ENCODE data around the gene MARK2.

Gene MARK2

GRCh38 chr11:63939397-63939891 is 100.5 kb downstream of the MARK2 start:
- Histone ChIP-seq H3K4me2 (ENCODE audit: low read length) (peak overlapping the region; percentile 82), H3K9me3 (ENCODE audit: control insufficient read depth, low read length) (no peaks in the 10 kb centered on the region), H3K27me3 (ENCODE audit: control insufficient read depth, insufficient read depth, low read length) (no peaks in the 10 kb centered on the region), H3K9ac (peak overlapping the region; percentile 37), H3K27ac (peak overlapping the region; percentile 56), H3K4me1 (peaks cover 3% of the 10 kb centered on the region), H2AFZ (peak overlapping the region; percentile 53), H3K79me2 (peaks cover 3% of the 10 kb centered on the region), H3K36me3 (ENCODE audit: control insufficient read depth, insufficient read depth, low read length) (no peaks in the 10 kb centered on the region), H3K4me3 (ENCODE audit: low read depth, low read length) (peak overlapping the region; percentile 62)
- no peak for TF ChIP-seq CTCF (IDR thresholded peaks at IDR 0.05)

GRCh38 chr11:63940786-63941185 is 101.9 kb downstream of the MARK2 start:
- no peaks in the 10 kb centered on the region for H3K27me3 ChIP-seq (ENCODE audit: control insufficient read depth, insufficient read depth, low read length)
- peaks cover 3% of the 10 kb centered on the region for H3K79me2 ChIP-seq
- H3K4me2 ChIP-seq (ENCODE audit: low read length): peak overlapping the region; percentile 55
- no peak overlapping the region for H3K9ac ChIP-seq
- no peaks in the 10 kb centered on the region for H3K9me3 ChIP-seq (ENCODE audit: control insufficient read depth, low read length)
- H2AFZ ChIP-seq: no peak overlapping the region
- peaks cover 9% of the 10 kb centered on the region for H3K4me1 ChIP-seq
- peak overlapping the region; percentile 19 for H3K27ac ChIP-seq
- H3K4me3 ChIP-seq (ENCODE audit: low read depth, low read length): peak overlapping the region; percentile 11
- TF ChIP-seq CTCF (IDR thresholded peaks at IDR 0.05): no peak
- H3K36me3 ChIP-seq (ENCODE audit: control insufficient read depth, insufficient read depth, low read length): no peaks in the 10 kb centered on the region

DNA sequence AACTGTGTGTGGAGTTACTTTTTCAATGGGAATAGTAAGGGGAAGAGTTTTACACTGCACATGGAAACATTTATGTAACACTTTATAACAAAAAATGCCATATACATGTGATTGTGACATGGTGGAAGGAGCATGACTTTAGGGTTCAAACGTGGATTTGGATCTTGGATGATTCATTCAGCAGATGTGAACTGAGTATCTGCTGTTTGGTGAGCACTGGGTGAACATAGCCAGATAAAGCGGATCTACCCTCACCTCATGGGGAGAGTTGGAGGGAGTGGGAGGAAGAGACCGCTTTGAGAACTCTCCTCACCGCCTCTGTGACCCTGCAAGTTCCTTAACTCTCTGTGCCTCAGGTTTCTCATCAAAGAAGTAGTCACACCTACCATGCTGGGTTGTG is 103.0 kb downstream of the MARK2 start:
- Histone ChIP-seq H3K27ac (no peak overlapping the region), H2AFZ (no peak overlapping the region), H3K4me1 (peaks cover 9% of the 10 kb centered on the region), H3K36me3 (ENCODE audit: control insufficient read depth, insufficient read depth, low read length) (no peaks in the 10 kb centered on the region), H3K4me3 (ENCODE audit: low read depth, low read length) (no peak overlapping the region), H3K4me2 (ENCODE audit: low read length) (no peak overlapping the region), H3K9ac (no peak overlapping the region), H3K27me3 (ENCODE audit: control insufficient read depth, insufficient read depth, low read length) (no peaks in the 10 kb centered on the region), H3K79me2 (peaks cover 3% of the 10 kb centered on the region), H3K9me3 (ENCODE audit: control insufficient read depth, low read length) (no peaks in the 10 kb centered on the region)
- no peak for TF ChIP-seq CTCF (IDR thresholded peaks at IDR 0.05)

DNA sequence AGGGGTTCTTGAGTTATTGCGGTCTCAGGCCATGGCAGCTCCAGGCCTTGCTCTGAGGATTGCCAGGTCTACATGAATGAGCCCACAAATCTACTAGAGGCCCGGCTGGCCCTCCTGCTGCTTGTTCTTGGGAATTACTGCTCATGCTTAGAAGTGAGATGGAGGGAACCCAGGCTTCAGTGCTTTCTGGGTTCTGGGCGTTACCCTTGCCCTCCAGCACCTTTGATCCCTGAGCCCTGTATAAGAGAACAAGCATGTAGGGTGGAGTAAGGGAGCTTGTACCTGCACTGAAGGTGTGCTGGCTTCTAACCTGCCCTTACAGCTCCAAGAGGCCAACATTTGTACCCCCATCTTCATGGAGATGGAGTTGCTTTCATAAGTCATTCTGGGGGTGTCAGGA is 103.9 kb downstream of the MARK2 start:
- no peaks in the 10 kb centered on the region for H3K36me3 ChIP-seq (ENCODE audit: control insufficient read depth, insufficient read depth, low read length)

More for the DNA sequence above, 103.9 kb downstream of the MARK2 start:
- Histone ChIP-seq H3K4me2 (ENCODE audit: low read length) (no peak overlapping the region), H3K27me3 (ENCODE audit: control insufficient read depth, insufficient read depth, low read length) (no peaks in the 10 kb centered on the region), H3K79me2 (peaks cover 3% of the 10 kb centered on the region), H3K27ac (no peak overlapping the region), H3K4me1 (peaks cover 9% of the 10 kb centered on the region), H3K9me3 (ENCODE audit: control insufficient read depth, low read length) (no peaks in the 10 kb centered on the region), H3K4me3 (ENCODE audit: low read depth, low read length) (no peak overlapping the region), H2AFZ (no peak overlapping the region), H3K9ac (no peak overlapping the region)
- TF ChIP-seq CTCF (IDR thresholded peaks at IDR 0.05): no peak

All from parathyroid adenoma (tissue), 2 donors.